ENCODE measurements around the gene JTB. TPM values are rescaled to one million over a fixed set of nuclear protein-coding genes. Genes with fewer than 3 reads are reported as not detected.

Gene JTB
- total RNA-seq, 2 experiments from 2014 or later: 120 to 127 TPM

DNA sequence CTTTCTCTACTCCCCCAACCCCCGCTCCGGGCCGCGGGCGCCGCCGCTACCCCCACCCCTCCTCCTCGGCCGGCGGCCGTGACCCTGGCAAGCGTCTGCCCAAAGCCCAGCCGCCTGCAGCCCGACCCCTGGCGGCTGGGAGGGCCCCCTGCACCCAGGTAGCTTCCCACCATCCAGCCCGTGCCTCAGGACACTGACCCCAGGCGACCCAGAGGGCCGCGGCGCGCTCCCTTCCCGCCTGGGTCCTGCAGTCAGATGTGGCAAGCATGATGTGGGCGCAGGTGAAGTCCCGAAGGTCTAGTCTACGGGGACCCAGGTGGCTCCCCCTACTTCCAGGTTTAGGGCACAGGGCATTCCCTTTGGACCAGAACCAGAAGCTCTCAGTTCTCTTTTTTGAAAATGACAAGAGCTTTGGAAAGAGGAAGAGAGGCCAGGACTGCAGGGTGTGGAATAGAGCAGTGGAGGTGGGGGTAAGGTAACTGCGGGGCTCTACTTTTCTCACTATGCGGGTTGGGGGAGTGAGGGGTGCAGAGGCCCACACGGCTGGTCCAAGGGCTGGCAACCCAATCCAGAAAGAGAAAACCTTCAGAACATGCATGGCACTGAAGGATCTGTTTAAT lies 30.7 kb downstream of the JTB start, which contains the start of gene DENND4B:
TSS of gene DENND4B (minus strand) at position 97 of the 620 bp plus-strand sequence. CDS start 2,344 bp downstream, outside the sequence.
- DNase-seq: peak; percentile 77
- Mint-ChIP-seq H3K4me3 (peak within 1 kb of the TSS; percentile 92), H3K36me3 (ENCODE audit: low read depth) (peaks cover 75% of the 10 kb centered on the region), H3K27me3 (no peaks in the 10 kb centered on the region), H3K9me3 (no peaks in the 10 kb centered on the region), H3K27ac (peak within 1 kb of the TSS; percentile 99), H3K4me1 (peaks cover 35% of the 10 kb centered on the region)
- ChIA-PET CTCF (interaction anchor here (0.6 to 4.7 kb wide), 21 partner anchors 10 to 302 kb away, joined by 3 to 52 read pairs (median 5); partner anchors contain the start of genes CREB3L4, CRTC2, GATAD2B and JTB), POLR2A (interaction anchor here (0.6 to 6.9 kb wide), 23 partner anchors 9 to 411 kb away, joined by 3 to 165 read pairs (median 11); partner anchors contain the start of genes CREB3L4, CRTC2, GATAD2B and JTB)

DNA sequence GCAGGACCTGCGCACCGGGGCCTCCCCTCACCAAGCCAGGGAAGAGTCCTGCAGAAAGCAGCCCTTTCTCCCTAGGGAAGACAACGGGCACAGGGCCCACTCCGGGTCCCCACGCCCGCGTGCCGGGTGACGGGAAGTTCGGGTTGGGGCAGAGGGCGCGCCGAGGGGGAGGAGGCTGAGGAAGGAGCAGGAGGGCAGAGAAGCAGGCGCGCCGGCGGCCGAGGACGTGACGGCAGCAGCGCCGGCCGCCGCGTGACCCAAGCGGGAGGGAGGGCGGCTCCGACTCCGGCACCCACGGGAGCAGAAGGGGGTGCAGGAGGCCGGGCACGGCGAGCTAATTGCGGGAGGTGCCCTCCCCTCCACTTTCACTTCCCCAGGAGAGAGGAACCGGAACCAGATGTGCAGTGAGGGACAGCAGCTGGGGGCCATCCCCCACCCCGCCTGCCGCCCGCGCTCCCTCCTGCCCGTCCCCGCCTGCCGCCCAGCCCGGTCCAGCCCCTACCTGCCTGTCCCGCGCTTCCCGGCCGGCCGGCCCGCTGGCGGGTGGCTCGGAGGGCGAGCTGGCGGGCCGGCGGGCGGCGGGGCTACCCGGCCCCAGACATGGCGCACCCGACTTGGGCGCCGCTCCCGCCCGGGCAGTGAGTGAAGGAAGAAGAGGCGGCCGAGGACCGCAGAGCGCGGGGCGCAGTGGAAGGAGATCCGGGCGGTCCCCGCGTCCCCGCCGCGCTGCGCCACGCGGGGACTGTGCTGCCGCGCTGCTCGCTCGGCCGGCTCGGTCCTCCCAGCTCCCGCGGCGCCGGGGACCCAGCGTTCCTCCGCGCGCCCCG lies 31.5 kb downstream of the JTB start:
- H3K36me3 Mint-ChIP-seq (ENCODE audit: low read depth): peaks cover 75% of the 10 kb centered on the region
- no peaks in the 10 kb centered on the region for H3K9me3 Mint-ChIP-seq
- H3K4me1 Mint-ChIP-seq: peaks cover 37% of the 10 kb centered on the region
- no peaks in the 10 kb centered on the region for H3K27me3 Mint-ChIP-seq
- POLR2A ChIA-PET: interaction anchor here (0.8 to 6.9 kb wide), 25 partner anchors 8 to 410 kb away, joined by 3 to 165 read pairs (median 8); partner anchors contain the start of genes CREB3L4, CRTC2, GATAD2B and JTB
- DNase-seq: peak; percentile 82
- CTCF ChIA-PET: interaction anchor here (0.6 to 4.7 kb wide), 21 partner anchors 11 to 301 kb away, joined by 3 to 52 read pairs (median 5); partner anchors contain the start of genes CREB3L4, CRTC2, GATAD2B and JTB
- H3K4me3 Mint-ChIP-seq: peak overlapping the region; percentile 92
- H3K27ac Mint-ChIP-seq: peak overlapping the region; percentile 99

DNA sequence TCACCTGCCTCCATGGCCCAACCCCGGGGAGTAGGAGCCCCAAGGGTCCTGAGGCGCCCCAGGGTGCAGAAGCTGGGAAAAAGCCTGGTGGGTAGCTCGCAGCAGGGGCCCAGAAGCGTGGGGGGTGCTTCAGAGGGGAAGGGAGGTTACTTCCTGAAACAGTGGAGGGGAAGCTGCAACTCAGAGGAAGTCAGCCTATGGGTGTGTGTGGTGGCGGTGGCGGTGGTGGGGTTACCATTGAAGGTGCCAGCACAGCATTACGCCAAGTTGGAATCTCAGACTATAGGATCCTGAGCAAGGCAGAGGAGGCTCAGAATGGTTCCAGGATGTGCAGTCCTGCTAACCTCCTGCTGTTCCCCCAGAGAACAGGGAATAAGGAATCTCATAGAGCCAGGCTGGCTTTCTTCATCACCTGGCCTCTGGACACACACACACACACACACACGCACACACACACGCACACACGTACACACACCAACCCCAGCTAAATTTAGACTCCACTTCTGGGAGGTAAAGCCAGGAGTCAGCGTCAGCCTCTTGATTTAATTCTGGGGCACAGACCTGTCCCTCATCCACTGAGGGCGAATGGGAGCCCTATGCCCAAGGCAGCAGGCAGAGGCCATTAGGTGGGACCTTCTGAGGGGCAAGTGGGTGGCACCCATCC lies 32.2 kb downstream of the JTB start:
- ChIA-PET POLR2A (interaction anchor here (0.7 to 6.9 kb wide), 29 partner anchors 9 to 413 kb away, joined by 3 to 165 read pairs (median 7); partner anchors contain the start of genes CHTOP, CREB3L4, CRTC2 and GATAD2B), CTCF (interaction anchor here (0.7 to 4.7 kb wide), 18 partner anchors 11 to 212 kb away, joined by 3 to 52 read pairs (median 4); partner anchors contain the start of genes CREB3L4, CRTC2, GATAD2B and JTB)
- no peaks in the 10 kb centered on the region for H3K9me3 Mint-ChIP-seq
- peaks cover 75% of the 10 kb centered on the region for H3K36me3 Mint-ChIP-seq (ENCODE audit: low read depth)
- peak overlapping the region; percentile 99 for H3K27ac Mint-ChIP-seq
- H3K4me3 Mint-ChIP-seq: peak overlapping the region; percentile 92
- no peaks in the 10 kb centered on the region for H3K27me3 Mint-ChIP-seq
- peaks cover 39% of the 10 kb centered on the region for H3K4me1 Mint-ChIP-seq
- DNase-seq: peak; percentile 91

- ChIA-PET CTCF (interaction anchor here (0.7 to 4.7 kb wide), 12 partner anchors 12 to 212 kb away, joined by 3 to 52 read pairs (median 18); partner anchors contain the start of genes CREB3L4, CRTC2, GATAD2B and JTB), POLR2A (interaction anchor here (0.7 to 6.9 kb wide), 27 partner anchors 9 to 413 kb away, joined by 3 to 165 read pairs (median 8); partner anchors contain the start of genes CHTOP, CREB3L4, CRTC2 and GATAD2B)
- Mint-ChIP-seq H3K4me3 (peak overlapping the region; percentile 92), H3K27ac (peak overlapping the region; percentile 99), H3K4me1 (peaks cover 40% of the 10 kb centered on the region), H3K27me3 (no peaks in the 10 kb centered on the region), H3K36me3 (ENCODE audit: low read depth) (peaks cover 76% of the 10 kb centered on the region), H3K9me3 (no peaks in the 10 kb centered on the region)
- no peak for DNase-seq
These were observed 32.7 kb downstream of the JTB start for GRCh38 chr1:153944827-153945117.

GRCh38 chr1:153944005-153944826 lies 33.3 kb downstream of the JTB start:
- peak overlapping the region; percentile 99 for H3K27ac Mint-ChIP-seq
- DNase-seq: no peak
- H3K9me3 Mint-ChIP-seq: no peaks in the 10 kb centered on the region
- ChIA-PET POLR2A (interaction anchor here (0.7 to 6.9 kb wide), 25 partner anchors 8 to 412 kb away, joined by 3 to 165 read pairs (median 8); partner anchors contain the start of genes CHTOP, CREB3L4, CRTC2 and GATAD2B), CTCF (interaction anchor here (0.7 to 4.7 kb wide), 11 partner anchors 12 to 347 kb away, joined by 3 to 52 read pairs (median 20); partner anchors contain the start of genes CREB3L4, CRTC2, GATAD2B and RAB13)
- H3K4me1 Mint-ChIP-seq: peaks cover 40% of the 10 kb centered on the region
- H3K27me3 Mint-ChIP-seq: no peaks in the 10 kb centered on the region
- H3K36me3 Mint-ChIP-seq (ENCODE audit: low read depth): peaks cover 81% of the 10 kb centered on the region
- peak overlapping the region; percentile 92 for H3K4me3 Mint-ChIP-seq

DNA sequence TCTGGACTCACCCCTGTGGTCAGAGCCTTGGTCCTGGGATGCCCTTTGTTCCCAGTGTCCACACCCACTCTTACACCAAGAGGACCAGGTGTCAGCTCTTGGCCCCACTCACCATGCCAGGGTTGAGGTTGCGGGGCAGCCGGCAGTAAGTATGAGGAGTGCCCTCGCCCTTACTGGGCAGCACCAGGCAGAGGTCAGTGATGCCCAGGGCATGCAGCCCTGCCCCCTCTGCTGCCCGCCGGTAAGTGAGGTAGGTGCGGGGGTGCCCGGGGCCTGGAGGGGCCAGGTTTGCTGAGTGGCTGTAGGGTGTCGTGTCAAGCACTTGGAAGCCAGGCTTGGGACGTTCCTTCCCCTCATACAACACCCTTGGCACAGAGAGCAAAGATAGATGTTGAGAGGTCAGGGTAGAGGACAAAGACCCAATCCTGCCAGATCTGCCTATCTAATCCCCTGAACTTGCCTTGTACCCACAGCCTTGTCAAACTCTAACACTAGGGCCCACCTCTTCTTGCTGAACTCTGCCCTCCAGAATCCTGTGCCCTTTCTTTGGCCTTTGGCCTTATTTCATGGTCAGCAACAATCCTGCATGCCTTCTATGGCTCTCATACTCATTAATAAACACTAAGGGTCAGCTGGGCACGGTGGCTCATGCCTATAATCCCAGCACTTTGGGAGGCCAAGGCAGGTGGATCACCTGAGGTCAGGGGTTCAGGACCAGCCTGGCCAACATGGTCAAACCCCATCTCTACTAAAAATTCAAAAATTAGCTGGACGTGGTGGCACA lies 34.5 kb downstream of the JTB start:
- DNase-seq: no peak
- H3K27me3 Mint-ChIP-seq: no peaks in the 10 kb centered on the region
- peaks cover 40% of the 10 kb centered on the region for H3K4me1 Mint-ChIP-seq
- no peak overlapping the region for H3K4me3 Mint-ChIP-seq
- peak overlapping the region; percentile 66 for H3K27ac Mint-ChIP-seq
- peaks cover 76% of the 10 kb centered on the region for H3K36me3 Mint-ChIP-seq (ENCODE audit: low read depth)
- POLR2A ChIA-PET: interaction anchor here (3.1 to 6.9 kb wide), 8 partner anchors 13 to 47 kb away, joined by 7 to 165 read pairs (median 63); partner anchors contain the start of genes CREB3L4, CRTC2, GATAD2B and JTB
- H3K9me3 Mint-ChIP-seq: no peaks in the 10 kb centered on the region
- CTCF ChIA-PET: interaction anchor here (4.7 kb wide), 1 partner anchor 14 kb away, joined by 51 read pairs; the partner anchor contains the start of gene CRTC2

- H3K27me3 Mint-ChIP-seq: no peaks in the 10 kb centered on the region
- H3K27ac Mint-ChIP-seq: no peak overlapping the region
- no peak overlapping the region for H3K4me3 Mint-ChIP-seq
- H3K9me3 Mint-ChIP-seq: no peaks in the 10 kb centered on the region
- POLR2A ChIA-PET: interaction anchor here (3.1 to 4.6 kb wide), 2 partner anchors 19 to 48 kb away, joined by 7 to 31 read pairs; partner anchors contain the start of genes GATAD2B and RPS27
- peaks cover 40% of the 10 kb centered on the region for H3K4me1 Mint-ChIP-seq
- CTCF ChIA-PET: no interaction called here
- peaks cover 77% of the 10 kb centered on the region for H3K36me3 Mint-ChIP-seq (ENCODE audit: low read depth)
- DNase-seq: no peak
These were observed 35.4 kb downstream of the JTB start for GRCh38 chr1:153941826-153942725.

DNA sequence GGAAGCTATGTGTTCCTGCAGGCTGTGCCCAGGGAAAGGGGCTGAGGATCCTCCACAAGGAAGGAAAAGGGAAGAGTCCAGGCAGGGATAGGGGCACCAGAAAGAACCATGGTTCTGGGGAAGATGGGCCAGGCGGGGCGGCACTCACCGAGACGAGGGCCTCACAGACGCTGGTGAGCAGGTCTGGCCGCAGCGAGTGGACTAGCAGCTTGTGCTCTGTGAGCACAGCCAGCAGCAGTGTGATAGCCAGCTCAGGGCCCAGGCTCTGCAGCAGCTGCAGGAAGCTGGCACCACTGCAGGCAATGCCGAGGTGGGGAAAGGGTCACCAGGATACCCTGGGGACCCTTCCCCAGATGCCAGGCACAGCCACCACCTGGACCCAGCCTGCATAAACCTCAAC lies 36.7 kb downstream of the JTB start:
- ChIA-PET CTCF (interaction anchor here (1.2 kb wide), 1 partner anchor 13 kb away, joined by 3 read pairs; no protein-coding TSS in a partner anchor), POLR2A (interaction anchor here (0.8 to 4.6 kb wide), 3 partner anchors 8 to 50 kb away, joined by 4 to 31 read pairs (median 7); partner anchors contain the start of genes GATAD2B and RPS27)
- H3K4me3 Mint-ChIP-seq: no peak overlapping the region
- H3K36me3 Mint-ChIP-seq (ENCODE audit: low read depth): peaks cover 84% of the 10 kb centered on the region
- no peaks in the 10 kb centered on the region for H3K9me3 Mint-ChIP-seq
- no peaks in the 10 kb centered on the region for H3K27me3 Mint-ChIP-seq
- no peak for DNase-seq
- peak overlapping the region; percentile 63 for H3K27ac Mint-ChIP-seq
- peaks cover 36% of the 10 kb centered on the region for H3K4me1 Mint-ChIP-seq

- peaks cover 86% of the 10 kb centered on the region for H3K36me3 Mint-ChIP-seq (ENCODE audit: low read depth)
- H3K4me1 Mint-ChIP-seq: peaks cover 31% of the 10 kb centered on the region
- H3K27ac Mint-ChIP-seq: no peak overlapping the region
- no peaks in the 10 kb centered on the region for H3K27me3 Mint-ChIP-seq
- no peaks in the 10 kb centered on the region for H3K9me3 Mint-ChIP-seq
- H3K4me3 Mint-ChIP-seq: no peak overlapping the region
- POLR2A ChIA-PET: interaction anchor here (0.9 to 4.6 kb wide), 3 partner anchors 10 to 51 kb away, joined by 3 to 31 read pairs (median 7); partner anchors contain the start of genes GATAD2B and RPS27
- no peak for DNase-seq
- CTCF ChIA-PET: interaction anchor here (1.2 kb wide), 1 partner anchor 11 kb away, joined by 3 read pairs; no protein-coding TSS in a partner anchor
These were observed 38.0 kb downstream of the JTB start for GRCh38 chr1:153939476-153939875.

DNA sequence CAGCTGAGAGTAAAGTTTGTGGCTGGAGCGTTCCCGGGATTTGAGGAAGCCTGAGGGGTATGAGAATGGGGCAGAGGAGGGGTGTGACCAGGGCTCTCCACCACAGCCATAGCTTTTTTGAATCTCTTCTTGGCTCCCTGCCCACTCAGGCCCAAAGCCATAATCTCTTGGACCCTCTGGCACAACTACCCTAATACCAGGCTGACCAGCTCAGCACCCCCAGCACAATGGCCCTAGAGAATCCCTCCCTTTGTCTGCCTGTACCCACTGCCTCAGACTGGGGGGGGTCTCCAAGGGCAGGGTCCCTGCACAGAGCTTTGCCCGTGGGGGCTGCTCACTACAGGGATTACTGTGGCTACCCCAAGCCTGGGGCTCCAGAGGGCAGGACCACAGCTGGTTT lies 38.5 kb downstream of the JTB start:
- CTCF ChIA-PET: interaction anchor here (0.7 kb wide), 1 partner anchor 80 kb away, joined by 3 read pairs; no protein-coding TSS in a partner anchor
- Mint-ChIP-seq H3K9me3 (no peaks in the 10 kb centered on the region), H3K4me1 (peaks cover 27% of the 10 kb centered on the region), H3K4me3 (no peak overlapping the region), H3K27ac (no peak overlapping the region), H3K27me3 (no peaks in the 10 kb centered on the region), H3K36me3 (ENCODE audit: low read depth) (peaks cover 86% of the 10 kb centered on the region)
- POLR2A ChIA-PET: interaction anchor here (0.9 to 4.6 kb wide), 2 partner anchors 9 to 16 kb away, joined by 3 to 31 read pairs; partner anchors contain the start of gene GATAD2B
- no peak for DNase-seq
